ENCODE measurements around the gene CRISPLD2.
"Not testable (repeated sequence)": the region's sequence is repeated elsewhere in the genome, so short reads cannot be mapped to it uniquely, and the experiment has no call there.

Gene CRISPLD2

DNA sequence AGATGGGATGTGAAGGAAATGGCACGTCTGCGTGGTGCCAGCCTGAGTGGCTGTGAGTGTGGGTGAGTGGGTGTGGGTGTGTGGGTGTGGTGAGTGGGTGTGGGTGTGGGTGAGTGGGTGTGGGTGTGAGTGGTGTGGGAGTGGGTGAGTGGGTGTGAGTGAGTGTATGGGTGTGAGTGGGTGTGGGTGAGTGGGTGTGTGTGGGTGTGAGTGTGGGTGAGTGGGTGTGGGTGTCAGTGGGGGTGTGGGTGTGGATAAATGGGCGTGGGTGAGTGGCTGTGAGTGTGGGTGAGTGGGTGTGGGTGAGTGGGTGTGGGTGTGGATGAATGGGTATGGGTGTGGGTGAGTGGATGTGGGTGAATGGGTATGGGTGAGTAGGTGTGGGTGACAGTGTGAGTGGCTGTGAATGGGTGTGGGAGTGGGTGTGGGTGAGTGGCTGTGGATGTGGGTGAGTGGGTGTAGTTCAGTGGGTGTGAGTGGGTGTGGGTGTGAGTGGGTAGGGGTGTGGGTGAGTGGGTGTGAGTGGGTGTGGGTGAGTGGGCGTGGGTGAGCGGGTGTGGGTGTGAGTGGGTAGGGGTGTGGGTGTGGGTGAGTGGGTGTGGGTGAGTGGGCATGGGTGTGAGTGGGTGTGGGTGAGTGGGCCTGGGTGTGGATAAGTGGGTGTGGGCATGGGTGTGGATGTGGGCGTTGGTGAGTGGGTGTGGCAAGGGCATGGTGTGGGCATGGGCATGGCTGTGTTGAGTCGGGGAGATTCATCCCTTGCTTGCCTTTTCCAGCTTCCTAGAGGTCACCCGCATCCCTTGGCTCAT, 110.7 kb downstream of the CRISPLD2 start:
- DNase-seq (ENCODE audit: low read depth): no peak

- no peak for DNase-seq (ENCODE audit: low read depth)
Observed at GRCh38 chr16:84931107-84931494, 111.3 kb downstream of the CRISPLD2 start.

GRCh38 chr16:84931506-84931905, 111.7 kb downstream of the CRISPLD2 start:
- no peak for DNase-seq (ENCODE audit: low read depth)

DNA sequence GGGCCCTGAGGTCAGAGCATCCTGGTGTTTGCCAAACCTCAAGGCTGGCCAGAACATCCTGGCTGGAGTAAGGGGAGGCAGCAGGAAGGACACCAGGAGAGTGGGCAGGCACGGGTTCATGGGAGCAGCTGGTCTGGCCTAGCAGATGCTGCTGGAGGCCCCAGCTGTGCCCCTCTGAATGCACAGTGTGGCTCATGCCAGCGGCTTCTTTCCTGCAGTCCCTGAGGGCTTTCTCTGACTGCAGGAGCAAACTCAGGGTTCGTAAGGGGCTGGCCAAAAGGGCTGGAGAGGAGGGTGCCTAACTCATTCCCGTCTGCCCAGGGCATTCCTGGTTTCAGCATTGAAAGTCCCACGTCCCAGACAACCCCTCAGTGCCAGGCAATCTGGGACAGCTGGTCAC, 112.9 kb downstream of the CRISPLD2 start:
- no peak for DNase-seq (ENCODE audit: low read depth)

GRCh38 chr16:84933774-84934631, 114.2 kb downstream of the CRISPLD2 start:
- DNase-seq (ENCODE audit: low read depth): peak; percentile 57

GRCh38 chr16:84937196-84938005, 117.6 kb downstream of the CRISPLD2 start:
- no peak for DNase-seq (ENCODE audit: low read depth)

DNA sequence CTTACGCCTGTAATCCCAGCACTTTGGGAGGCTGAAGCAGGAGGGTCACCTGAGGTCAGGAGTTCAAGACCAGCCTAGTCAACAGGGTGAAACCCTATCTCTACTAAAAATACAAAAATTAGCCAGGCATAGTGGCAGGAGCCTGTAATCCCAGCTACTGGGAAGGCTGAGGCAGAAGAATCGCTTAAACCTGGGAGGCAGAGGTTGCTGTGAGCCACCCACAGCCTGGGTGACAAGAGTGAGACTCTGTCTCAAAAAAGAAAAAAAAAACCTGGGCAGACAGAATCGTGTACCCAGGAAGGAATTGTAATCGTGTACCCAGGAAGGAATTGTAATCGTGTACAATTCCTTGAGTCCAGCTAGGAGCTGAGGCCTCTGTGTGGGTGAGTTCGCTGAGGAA, 118.8 kb downstream of the CRISPLD2 start:
- DNase-seq (ENCODE audit: low read depth): not testable (repeated sequence)

GRCh38 chr16:84940670-84941551, 121.1 kb downstream of the CRISPLD2 start:
- DNase-seq (ENCODE audit: low read depth): peak; percentile 75

DNA sequence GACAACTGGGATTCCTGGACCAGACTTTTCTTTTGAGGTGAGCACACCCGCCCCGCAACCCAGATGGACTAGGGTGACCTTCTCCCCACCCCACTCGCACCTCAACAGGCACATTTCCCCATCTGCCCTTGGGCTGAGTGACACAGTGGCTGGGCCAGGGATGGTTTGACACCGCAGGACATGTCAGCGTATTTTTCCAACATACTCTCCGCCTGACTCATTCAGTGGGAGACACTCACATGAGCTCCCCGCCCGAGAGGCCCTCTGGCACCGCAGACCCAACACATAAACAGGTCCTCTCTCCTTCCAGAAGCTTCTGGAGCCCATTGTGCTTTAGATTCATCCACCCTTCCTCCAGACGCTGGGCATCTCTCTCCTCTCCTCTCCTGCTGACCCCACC, 122.1 kb downstream of the CRISPLD2 start:
- DNase-seq (ENCODE audit: low read depth): peak; percentile 95

DNA sequence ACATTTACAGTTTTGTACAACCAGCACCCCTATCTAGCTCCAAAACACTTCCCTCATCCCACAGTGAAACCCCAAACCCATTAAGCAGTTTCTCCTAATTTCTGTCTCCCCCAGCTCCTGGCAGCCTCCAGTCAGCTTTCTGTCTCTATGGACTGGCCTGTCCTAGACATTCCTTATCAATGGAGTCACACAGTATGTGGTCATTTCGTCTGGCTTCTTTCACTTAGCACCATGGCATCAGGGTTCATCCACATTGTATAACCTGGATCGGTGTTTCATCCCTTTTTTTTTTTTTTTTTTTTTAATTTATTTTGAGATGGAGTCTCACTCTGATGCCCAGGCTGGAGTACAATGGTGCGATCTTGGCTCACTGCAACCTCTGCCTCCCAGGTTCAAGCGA, 123.0 kb downstream of the CRISPLD2 start:
- DNase-seq (ENCODE audit: low read depth): peak; percentile 61

DNA sequence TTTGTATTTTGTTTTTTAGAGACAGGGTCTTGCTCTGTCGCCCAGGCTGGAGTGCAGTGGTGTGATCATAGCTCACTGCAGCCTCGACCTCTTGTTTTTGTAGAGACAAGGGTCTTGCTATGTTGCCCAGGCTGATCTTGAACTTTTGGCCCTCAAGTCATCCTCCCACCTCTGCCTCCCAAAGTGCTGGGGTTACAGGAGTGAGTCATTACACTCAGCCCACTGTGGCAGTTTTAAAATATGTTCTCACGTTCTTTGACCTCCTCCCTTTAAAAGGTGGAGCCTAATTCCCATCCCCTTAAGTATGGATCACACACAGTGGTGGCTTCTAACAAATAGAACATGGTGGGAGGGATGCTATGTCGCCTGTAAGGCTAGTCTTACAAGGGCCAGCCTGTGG, 123.8 kb downstream of the CRISPLD2 start:
- peak; percentile 56 for DNase-seq (ENCODE audit: low read depth)

- DNase-seq (ENCODE audit: low read depth): no peak
Observed at GRCh38 chr16:84947022-84947421, 127.2 kb downstream of the CRISPLD2 start.

DNA sequence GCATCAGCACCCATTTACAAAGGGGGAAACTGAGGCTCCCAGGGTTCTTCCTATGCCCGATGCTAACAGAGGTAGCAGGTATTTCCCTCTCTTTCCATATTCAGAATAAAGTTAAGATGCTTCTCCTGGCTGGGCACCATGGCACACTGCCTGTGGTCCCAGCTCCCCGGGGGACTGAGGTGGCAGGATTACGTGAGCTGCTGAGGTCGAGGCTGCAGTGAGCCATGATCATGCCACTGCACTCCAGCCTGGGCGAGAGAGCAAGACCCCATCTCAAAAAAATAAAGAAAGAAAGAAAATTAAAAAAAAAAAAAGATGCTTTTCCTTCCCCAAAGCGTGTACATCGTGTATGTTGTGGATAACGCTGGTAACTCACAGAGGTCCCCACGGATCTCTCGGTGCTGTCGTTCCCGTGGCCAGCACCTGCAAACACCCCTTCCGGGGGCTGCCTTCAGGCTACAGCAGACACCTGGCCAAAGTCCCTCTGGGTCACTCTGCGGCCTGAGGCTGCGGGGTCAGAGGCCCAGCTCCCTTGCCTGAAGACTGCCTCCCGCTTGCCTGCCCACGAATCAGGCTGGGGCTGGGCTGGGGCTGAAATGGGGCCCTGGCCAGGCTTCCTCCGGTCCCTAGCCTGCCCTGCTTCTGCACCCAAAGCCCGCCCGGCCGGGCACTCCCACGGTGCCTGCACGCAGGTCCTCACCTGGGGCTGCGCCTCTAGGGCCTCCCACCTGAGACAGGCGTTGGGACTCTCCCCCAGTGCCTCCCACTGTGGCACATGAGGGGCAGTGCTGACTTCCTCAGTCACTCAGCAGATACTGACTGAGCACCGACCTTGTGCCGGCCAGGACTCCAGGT, 128.4 kb downstream of the CRISPLD2 start:
- DNase-seq (ENCODE audit: low read depth): no peak

GRCh38 chr16:84948851-84949610, 129.2 kb downstream of the CRISPLD2 start:
- DNase-seq (ENCODE audit: low read depth): no peak

GRCh38 chr16:84949772-84950436, 130.1 kb downstream of the CRISPLD2 start:
- no peak for DNase-seq (ENCODE audit: low read depth)

DNA sequence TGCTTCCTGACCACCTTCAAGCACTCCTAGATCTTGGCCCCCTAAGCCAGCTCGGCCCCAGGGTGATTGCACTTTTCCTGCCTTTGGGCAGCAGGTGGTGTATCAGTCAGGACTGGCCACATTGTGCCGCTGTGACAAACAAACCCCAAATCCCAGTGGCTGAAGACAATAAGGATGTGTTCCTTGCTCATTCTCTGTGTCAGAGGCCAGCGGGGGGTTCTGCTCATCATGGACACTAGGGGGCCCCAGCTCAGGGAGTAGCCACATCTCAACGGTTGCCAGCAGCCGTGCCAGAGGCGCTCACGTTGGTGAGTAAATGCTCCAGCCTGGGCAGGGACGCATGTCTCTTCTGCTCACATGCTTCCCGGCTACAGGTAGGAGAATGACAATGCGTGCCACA, 131.1 kb downstream of the CRISPLD2 start:
- peak; percentile 27 for DNase-seq (ENCODE audit: low read depth)

DNA sequence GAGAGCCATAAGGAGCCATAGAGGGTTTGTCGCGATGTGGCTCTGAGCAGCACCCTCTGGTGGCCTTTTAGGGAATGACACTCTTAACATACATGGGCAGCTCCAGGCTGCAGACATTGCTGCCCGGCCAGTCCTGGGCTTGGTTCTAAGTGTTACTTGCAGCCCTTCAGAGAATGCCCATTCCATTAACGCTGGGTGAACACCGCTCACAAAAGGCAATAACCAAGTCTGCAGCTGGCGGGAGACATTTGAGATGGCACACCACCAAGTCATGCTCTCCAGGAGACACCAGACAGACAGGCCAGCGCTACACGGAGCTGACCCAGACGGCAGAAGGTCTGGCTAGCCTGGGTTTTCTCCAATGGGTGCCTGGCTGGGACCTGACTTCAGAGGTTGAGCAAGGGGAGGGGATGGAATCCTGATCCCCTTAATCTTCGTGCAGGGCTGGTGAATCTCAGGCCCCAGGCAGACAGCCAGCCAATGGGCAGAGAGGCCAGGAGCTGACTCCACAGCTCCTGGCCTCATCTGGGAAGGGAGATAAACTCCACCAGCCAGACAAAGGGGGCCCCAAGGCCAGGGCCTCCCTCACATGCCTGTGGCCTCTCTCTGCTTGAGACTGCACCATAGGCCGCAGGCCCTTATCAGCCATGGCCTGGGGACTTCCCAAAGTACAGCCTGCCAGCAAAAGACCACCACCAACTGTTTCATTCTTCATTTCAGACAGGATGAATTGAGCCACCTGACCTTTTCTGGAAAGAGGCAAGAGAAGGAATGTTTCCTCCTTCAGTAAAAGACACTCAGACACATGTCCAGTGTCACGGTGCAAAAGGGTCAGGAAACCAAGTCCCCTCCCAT, 132.8 kb downstream of the CRISPLD2 start:
- DNase-seq (ENCODE audit: low read depth): peak; percentile 86

DNA sequence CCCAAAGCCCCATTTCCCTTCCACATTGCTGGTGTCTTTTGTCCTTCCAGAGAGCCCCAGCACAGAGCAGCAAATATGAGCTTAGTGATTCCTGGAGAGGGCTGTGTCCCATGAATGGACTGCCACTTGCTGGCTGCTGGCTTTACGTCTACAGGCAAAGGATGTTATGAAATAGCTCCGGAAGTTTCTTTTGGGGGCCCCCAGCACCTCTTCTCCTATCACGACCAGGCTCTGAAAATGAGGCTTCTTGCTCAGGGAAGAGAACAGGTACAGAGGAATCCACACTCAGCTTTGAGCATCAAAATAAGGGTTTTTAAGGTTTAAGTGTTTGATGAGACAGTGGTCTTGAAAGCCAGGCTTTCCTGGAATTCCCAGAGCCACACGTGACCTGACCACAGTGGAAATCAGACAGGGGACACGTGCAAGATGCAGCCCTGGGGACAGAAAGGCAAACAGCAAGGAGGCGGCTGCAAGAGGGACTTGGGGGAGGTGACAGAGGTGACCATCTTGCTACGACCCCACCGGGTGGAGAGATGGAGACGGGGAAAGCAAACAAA, 133.5 kb downstream of the CRISPLD2 start:
- no peak for DNase-seq (ENCODE audit: low read depth)
